IPS-NIHi11 (cell line): Measurements from ENCODE around the gene CNOT8.
"Not testable (repeated sequence)": the region's sequence is repeated elsewhere in the genome, so short reads cannot be mapped to it uniquely, and the experiment has no call there.

Experiments used
- DNase-seq: peaks from one replicate; pipeline ENCODE4 v3.0.0; 2012; ENCODE audit warnings: mixed read lengths, low spot score

CNOT8 gene

DNA sequence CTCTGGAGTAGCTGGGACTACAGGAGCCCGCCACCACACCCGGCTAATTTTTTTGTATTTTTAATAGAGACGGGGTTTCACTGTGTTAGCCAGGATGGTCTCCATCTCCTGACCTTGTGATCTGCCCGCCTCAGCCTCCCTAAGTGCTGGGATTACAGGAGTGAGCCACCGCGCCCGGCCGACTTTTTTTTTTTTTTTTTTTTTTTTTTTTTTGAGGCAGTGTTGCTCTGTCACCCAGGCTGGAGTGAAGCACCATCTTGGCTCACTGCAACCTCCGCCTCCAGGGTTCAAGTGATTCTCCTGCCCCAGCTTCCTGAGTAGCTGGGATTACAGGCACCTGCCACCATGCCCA, 22.8 kb upstream of the CNOT8 start:
- not testable (repeated sequence) for DNase-seq

DNA sequence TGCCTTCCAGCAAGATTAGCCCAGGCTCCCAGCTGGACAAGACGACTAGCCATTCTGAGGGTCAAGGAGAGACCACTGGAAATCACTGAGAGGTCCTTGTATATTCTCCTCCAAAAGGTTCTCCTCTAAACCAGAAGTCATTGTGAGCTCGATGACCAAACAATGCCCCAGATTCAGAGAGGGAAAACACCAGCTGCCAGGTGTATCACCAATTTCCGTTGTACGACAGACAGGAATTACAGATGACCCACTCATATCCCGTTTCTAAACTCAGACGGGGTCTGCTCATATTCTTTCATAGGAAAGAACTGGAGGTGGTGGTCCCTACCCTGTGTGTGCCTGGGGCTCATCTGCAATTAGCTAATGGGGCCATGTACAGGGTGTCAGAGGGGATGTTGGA, 22.2 kb upstream of the CNOT8 start:
- no peak for DNase-seq

DNA sequence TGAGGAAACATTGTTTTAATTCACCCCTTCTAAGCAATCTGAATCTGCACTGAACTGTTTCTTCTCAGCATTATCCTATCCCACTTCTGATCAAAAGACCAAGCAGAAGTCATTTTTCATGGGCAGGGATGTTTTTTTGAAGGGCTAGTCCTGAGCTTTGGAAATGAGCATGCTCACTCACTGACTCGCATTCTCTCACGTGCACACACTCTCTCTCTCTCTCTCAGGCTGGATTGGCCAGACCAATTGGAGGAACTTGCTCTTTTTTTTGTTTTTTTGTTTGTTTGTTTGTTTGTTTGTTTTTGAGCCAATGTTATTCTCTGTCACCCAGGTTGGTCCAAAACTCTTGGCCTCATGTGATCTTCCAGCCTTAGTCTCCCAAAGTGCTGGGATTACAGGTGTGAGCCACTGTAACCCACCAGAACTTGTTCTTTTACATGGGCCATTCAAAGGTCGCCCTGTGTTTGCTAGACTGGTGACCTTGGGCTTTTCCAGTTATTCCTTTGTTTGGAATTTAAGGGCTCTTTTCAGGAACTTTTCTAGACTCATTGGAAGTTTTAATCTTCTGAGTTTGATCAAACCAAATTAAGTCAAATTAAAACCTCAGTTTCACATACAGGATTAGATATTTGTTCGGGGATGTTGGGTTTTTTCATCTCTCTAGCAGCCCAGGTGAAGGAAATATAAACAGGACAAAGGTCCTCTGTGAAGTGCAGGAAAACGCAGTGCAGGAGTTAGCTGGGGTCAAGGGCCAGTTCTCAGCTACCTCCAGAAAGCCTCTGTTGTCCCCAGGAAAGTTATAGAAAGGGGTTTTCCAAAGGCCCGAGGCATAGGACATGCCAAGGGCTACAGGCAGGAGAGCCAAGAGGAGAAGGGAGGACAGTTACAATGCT, 21.2 kb upstream of the CNOT8 start:
- no peak for DNase-seq

DNA sequence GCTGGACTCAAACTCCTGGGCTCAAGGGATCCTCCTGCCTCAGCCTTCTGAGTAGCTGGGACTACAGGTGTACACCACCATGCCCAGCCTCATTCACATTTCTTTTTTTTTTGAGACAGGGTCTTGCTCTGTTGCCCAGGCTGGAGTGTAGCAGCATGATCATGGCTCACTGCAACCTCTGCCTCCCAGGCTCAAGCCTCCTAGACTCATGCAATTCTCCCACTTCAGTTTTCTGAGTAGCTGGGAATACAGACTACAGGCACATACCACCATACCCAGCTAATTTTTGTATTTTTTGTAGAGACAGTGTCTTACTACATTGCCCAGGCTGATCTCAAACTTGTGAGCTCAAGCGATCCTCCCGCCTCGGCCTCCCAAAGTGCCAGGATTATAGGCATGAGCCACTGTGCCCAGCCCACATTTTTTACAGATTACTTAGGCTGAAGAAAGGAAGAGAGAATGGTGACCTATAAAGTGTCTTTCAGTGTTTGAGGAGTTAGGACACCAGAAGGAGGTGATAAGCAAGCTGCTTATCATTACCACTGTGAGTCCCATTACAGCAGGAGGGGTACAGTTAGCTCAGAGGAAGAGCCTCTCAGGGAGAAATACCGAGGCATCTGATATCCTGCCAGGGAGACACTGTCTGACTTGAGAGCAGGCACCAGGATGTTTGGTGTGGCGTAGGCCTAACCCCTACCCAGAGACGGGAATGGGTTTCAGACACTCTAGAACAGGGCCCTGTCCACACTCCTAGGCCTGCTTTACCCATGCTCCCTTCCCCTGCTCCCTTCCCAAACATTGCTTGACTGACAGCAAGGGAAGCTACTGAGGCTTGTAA, 17.8 kb upstream of the CNOT8 start:
- no peak for DNase-seq

DNA sequence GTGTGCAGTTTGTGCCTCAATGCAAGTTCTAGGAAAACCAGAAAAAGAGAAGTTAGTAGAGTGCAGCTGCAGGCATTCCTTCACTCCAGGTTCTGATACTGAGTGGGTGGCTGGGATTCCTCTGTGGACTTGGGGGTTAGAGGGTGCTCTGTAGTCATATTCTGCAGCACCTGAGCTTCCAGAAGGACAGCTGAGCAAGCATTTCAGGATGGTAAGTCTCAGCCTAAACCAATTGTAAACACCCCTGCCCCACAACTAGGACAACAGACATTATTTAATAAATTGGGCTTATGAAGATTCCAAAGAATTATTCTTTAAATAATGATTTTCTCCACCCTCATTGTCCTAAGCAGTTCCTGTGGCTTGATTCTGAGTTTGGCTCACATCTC, 17.2 kb upstream of the CNOT8 start:
- no peak for DNase-seq

DNA sequence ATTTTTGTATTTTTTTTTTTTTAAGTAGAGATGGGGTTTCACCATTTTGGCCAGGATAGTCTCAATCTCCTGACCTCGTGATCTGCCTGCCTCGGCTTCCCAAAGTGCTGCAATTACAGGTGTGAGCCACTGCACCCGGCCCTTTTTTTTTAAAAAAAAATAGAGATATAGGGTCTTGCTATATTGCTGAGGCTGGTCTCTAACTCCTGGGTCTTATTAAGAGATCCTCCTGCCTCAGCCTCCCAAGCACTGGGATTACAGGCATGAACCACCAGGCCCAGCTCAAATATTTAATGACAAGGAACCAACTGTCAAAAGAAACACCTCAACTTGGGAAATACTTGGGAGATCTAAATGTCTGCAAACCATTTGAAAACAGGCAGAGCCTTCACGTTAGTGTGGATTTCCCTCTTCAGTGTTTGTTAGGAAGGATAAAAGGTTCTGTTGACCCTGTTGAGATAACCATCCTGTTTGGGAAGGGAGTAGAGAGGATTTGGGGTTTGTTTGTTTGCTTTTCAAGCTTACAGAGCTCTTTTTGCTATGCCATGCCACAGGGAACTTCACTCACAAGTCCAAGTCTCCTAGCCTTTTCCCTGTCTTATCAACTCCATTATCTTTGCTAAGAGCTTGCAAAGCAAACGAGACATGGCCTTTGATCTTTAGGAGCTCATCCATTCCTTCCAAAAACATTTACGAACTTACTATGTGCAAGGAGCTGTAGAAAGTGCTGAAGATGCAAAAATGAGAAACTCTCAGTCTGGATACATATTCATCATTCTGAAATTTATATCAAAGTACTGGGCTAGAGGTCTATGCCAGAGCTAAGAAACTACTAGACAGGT, 15.5 kb upstream of the CNOT8 start:
- DNase-seq: no peak

DNA sequence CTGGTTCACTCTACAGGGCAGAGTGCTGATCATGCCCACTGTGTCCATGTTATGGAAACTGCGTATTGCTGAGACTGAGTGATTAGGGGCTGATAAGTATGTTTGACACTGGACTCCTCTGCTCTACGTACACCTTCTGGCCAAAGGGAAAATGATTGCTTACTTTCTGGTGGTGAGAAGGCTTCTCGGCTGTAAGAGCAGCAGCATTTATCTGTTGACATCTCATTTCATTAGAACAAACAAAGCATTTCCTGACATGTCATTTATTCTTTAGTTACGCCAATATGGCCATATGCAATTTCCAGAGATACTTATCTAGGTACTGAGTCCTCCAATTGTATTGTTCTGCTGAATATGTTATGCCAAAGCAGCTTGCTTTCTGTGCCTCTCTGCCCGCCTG, 13.6 kb upstream of the CNOT8 start:
- DNase-seq: no peak

DNA sequence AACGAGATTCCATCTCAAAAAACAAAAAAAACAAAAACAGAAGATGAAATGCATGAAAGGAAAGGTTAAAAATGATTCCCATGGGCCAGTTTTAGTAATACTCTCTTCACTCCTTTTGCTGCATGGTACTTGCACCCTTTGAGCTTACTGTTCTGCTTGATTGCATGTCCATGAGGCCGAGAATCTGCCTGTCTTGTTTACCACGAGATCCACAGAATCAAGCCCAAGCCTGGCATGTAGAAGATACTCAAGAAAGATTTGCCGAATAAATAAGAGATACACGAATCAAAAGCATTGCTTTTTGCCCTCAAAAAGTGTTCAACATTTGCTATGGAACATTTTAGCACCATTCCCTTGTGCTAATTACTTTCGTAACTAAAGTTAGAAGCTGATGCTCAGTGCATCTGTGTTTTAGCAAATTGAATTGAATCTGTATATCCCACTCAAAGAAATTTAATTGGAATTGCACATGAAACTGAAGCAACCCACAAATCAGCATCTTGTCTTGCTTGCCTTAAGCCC, 9.1 kb upstream of the CNOT8 start:
- no peak for DNase-seq

DNA sequence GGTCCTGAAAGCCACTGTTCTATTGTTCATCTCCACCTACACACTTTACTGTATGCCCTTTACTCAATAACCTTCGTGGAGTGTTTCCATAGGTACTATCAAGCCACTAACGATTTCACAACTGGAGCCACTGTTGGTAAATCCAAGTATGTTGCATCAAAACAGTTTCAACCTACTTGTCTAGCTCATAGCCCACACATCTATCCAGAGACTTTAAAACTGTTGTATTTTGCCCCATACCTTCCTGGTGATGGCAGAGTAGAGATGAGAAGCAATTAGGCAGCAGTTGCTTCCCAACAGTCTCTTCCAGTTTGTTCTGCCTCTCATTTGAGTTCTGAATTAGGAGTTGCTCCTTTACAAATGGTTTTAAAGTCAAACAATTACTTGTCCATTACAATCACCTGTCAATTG, 8.6 kb upstream of the CNOT8 start:
- no peak for DNase-seq

DNA sequence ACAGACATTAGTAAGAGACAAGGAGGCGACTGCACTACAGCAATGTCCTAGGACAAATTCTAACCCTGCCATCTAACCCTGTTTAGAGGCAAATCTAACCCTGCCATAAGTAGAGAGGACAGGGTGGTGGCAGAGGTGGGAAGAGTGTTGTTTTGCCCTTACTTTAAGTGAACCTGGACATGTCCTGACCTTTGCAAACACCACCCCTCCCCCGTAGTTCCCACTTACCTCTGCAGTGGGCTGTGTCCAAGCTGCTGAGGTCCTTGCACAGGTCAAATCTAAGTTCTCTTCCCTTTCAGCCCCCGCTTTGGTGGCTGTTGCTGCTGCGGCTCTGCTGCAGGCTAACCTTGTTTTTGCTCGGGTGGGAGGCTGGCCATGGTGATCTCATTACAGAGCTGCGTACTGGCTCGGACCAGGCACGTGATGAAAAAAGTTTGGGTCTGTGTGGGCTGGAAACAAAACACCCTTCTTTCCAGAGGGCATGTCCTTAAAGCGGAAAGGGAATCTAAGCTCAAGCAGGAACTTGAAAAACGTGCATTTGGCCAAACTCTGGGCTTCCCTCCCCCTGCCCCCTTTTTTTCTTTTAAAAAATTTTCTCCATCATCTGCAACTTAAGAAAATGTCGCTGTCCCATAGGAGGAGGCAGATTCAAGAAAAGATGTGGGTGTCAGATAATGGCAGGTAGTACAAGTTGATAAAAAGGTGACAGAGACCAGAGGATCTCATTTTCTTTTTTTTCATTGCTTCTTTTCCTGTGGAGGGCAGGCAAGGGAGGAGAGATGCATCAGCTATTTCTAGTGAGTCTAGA, 8.0 kb upstream of the CNOT8 start, which contains the start of gene FAXDC2:
Gene FAXDC2 (minus strand): TSS at position 349 of the 808 bp plus-strand sequence. CDS start 12,425 bp downstream, outside the sequence.
- peak; percentile 88 for DNase-seq

DNA sequence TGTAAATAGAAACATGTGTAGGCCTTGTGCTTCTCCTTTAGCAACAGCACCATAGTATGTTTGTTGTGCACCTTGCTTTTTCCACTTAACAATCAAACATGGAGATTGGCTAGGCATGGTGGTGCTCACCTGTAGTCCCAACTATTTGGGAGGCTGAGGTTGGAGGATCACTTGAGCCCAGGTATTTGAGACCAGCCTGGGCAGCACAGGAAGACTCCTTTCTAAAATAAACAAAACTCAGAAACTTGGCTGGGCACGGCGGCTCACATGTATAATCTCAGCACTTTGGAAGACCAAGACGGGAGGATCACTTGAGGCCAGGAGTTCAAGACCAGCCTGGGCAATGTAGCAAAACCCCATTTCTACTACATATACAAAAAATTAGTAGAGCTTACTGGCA, 7.1 kb upstream of the CNOT8 start:
- no peak for DNase-seq

DNA sequence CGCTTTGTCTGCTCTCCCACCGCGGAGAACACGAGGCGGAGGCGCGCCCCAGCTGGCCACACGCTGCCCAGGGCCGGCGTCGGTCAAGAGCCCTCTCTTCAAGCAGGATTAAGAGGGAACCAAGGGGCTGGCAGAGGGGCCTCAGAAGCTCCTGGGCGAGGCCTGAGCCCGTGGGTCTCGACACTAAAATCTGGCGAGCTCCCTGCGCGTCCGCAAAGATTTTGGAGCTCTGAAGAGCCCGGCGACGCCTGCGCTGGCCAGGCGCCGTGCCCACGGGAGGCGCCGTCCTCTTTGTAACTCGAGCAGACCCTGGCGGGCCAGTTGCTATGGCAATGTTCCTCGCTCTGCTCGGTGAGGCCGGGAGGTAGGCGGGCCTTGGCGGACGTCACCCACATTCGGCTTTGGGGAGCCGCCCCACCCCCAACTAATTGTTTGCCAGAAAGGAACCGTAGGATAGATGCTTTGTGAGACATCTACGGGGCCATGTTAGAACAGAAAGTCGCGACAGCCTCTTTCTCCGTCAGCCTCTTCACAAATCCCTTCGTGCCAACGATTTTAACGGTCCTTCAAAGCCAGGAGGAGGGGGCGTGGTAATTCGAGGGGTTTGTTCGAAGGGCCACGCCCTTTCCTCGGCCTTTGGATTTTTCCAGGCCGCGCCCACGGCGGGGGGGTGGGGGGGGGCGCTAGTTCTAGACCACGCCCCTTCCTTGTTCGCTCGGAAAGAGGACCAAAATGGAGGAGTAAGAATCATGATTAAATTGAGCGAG, 714 bp upstream of the CNOT8 start:
- DNase-seq: peak; percentile 92

DNA sequence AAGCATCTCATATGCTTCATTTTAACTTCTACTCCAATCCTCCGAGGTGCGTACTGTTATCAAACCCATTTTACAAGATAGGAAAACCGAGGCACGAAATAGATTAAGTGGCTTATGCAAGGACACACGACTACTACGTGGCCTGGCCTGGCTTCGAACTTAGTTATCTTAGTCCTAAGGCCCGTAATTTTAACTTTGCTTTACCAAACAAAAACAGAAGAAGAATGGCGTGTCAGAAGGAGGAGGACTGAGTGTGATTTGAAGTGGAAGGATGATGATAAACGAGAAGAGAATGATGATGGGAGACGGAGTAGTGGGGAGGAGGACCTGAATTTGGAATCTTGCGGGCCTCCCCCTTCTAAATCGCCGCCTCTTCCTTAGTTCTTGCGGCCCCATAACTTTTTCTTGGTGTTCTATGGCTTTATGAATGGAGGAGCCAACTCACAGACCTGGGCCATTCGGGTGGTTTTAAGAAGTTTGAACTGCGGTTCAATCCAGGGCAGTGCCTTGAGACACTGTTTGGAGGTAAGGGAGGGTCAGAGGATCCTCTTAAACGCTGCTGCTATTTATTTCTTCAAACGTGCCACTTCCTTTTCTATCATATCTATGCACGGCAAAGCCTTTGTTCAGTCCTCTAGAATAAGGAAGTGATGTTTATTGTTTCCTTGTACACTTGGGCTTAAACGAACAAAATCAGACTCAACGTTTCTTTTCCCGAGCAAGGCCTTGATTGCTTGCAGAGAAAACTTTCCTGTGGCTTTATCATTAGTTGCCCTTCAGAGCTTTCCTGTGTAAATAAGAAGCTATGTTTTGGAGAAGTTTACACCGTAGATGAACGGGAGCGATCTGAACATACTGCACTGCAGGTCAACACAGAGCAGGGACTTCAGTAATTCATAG, 795 bp downstream of the CNOT8 start:
- DNase-seq: no peak

DNA sequence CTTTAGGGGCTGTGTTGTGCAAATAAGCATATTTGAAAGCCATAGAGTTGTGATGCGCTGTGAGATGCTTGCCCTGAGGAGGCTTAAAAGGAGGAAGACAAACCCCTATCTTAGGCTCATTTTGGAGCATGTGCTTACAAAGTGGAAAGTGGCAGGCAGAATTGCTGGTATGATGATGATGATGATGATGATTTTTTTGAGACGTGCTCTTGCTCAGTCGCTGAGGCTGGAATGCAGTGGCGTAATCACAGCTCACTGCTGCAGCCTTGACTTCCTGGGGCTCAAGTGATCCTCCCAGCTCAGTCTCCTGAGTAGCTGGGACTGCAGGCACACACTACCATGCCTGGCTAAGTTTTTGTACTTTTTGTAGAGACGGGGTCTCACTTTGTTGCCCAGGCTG, 1.7 kb downstream of the CNOT8 start:
- no peak for DNase-seq

DNA sequence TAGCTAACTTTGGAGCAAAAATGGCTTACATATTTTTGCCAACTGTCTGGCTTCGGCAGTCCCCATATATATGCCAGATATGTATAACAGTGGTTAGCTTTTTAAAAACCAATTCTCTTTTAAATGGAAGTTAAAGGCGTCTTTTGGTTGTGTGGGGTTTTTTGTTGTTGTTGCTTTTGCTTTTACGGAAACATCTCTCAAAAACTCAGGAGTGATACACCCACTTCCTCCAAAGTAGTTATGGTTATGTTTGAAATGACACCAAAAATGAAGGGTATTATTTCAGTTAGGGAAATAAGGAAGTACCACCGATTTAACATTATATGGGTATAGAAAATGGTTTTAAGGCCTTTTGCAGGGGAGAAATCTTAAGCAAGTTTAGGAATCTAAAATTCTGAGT, 2.3 kb downstream of the CNOT8 start:
- no peak for DNase-seq

DNA sequence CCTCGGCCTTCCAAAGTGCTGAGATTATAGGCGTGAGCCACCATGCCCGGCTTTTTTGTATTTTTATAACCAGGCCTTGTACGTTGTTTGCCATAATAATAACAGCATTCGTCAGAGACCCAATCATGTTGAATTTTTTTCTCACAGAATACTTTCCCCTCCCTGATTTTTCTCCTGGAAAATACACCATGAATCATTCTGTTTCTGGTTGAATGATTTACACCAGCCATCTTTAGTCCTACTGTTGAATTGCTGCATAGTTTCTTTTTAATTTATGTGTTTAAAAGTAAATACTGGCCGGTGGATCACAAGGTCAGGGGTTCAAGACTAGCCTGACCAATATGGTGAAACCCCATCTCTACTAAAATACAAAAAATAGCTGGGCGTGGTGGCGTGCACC, 3.5 kb downstream of the CNOT8 start:
- no peak for DNase-seq

DNA sequence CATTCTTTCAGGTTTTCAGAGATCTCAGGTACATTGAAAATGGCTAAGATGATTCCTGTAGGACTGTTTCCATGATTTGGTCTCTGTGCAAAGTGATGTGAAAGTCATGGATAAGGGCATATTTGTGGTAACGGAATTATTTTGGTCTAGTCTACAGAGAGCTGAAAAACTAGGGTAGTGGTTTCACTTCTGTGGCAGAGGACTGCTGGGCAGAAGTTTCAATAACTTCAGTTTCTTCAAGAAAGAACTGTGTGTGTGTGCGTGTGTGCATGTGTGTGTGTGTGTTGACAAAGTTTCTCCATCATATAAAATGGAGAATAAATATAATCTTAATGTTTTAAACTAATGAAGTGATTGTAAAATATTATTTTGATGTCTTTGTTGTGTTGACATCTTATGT, 4.3 kb downstream of the CNOT8 start:
- no peak for DNase-seq

DNA sequence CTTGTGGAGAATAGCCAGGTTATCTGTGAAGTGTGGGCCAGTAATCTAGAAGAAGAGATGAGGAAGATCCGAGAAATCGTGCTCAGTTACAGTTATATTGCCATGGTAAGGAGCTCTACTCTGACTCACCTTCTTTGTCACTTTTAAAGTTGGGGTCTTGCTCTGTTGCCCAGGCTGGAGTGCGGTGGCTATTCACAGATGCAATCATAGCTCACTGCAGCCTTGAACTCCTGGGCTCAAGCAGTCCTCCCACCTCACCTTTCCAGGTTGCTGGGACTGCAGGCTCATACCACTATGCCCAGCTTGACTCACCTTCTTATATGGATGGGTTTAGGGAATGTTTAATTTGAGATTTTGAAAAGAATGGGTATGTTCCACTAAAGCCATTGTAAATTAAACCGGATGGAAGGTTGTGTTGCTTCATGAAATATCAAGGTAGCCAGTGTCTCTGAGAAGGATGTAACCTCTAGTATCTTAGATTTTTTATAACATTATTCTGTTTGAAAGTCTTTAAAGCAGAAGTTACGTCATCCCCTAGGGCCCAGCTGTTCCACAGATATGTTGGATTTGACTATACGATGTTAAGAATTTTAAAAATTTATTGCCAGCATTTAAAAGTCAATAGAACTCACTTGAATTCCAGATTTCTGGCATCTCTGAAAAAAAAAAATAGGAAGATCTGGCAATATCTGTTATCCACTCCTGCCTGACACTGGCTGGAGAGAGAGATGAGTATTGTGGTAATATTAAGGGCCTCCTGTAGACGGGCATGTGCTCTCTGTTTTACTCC, 5.1 kb downstream of the CNOT8 start:
- DNase-seq: no peak
